NCI-H82 treated with DMSO at 0.1 percent for 48 hours (cell line): ENCODE measurements around the gene LSM4.
A peak's percentile ranks its signal among the peaks of the same experiment; 100 is the strongest.

Experiments
- DNase-seq: peaks from one replicate; lab custom pipeline; 2025; ENCODE audit not compliant: unreplicated experiment; lab: John Stamatoyannopoulos, UW

Gene LSM4

GRCh38 chr19:18311502-18312091 lies 11.3 kb downstream of the LSM4 start:
- no peak for DNase-seq

- no peak for DNase-seq
Measured at GRCh38 chr19:18310966-18311365, 11.9 kb downstream of the LSM4 start.

- no peak for DNase-seq
Measured at GRCh38 chr19:18310118-18310909, 12.6 kb downstream of the LSM4 start.

GRCh38 chr19:18309525-18310064 lies 13.3 kb downstream of the LSM4 start:
- no peak for DNase-seq

- DNase-seq: no peak
Measured at GRCh38 chr19:18308948-18309325, 13.9 kb downstream of the LSM4 start.

- DNase-seq: no peak
Measured at GRCh38 chr19:18308051-18308947, 14.6 kb downstream of the LSM4 start.

GRCh38 chr19:18307271-18307681 lies 15.6 kb downstream of the LSM4 start:
- no peak for DNase-seq

- DNase-seq: no peak
Measured at GRCh38 chr19:18306888-18307260, 16.0 kb downstream of the LSM4 start.

GRCh38 chr19:18306209-18306887 lies 16.5 kb downstream of the LSM4 start:
- no peak for DNase-seq

GRCh38 chr19:18304458-18305310 lies 18.2 kb downstream of the LSM4 start:
- no peak for DNase-seq

GRCh38 chr19:18304208-18304457 lies 18.7 kb downstream of the LSM4 start:
- peak; percentile 41 for DNase-seq

- DNase-seq: no peak
Measured at GRCh38 chr19:18301718-18302111, 21.2 kb downstream of the LSM4 start.

- no peak for DNase-seq
Measured at GRCh38 chr19:18300930-18301717, 21.8 kb downstream of the LSM4 start.

GRCh38 chr19:18299654-18300053 lies 23.2 kb downstream of the LSM4 start:
- no peak for DNase-seq

GRCh38 chr19:18298601-18299000 lies 24.3 kb downstream of the LSM4 start:
- no peak for DNase-seq

- no peak for DNase-seq
Measured at GRCh38 chr19:18297308-18297707, 25.6 kb downstream of the LSM4 start.

- no peak for DNase-seq
Measured at GRCh38 chr19:18295034-18295451, 27.8 kb downstream of the LSM4 start.

GRCh38 chr19:18294467-18294864 lies 28.4 kb downstream of the LSM4 start:
- no peak for DNase-seq

GRCh38 chr19:18293642-18294466 lies 29.0 kb downstream of the LSM4 start:
- peak; percentile 88 for DNase-seq
